SH-SY5Y (cell line): ENCODE data around the gene PSMB7.

ENCODE experiments used
- GATA2 ChIP-seq: IDR thresholded peaks from 2 replicates; pipeline ENCODE4 v1.6.1; 2011; ENCODE audit warnings: mild to moderate bottlenecking, low read depth, low read length
- GATA3 ChIP-seq: IDR thresholded peaks from 2 replicates; pipeline ENCODE4 v1.6.1; 2011; ENCODE audit warnings: low read depth, mild to moderate bottlenecking, low read length, moderate library complexity

The PSMB7 gene

DNA sequence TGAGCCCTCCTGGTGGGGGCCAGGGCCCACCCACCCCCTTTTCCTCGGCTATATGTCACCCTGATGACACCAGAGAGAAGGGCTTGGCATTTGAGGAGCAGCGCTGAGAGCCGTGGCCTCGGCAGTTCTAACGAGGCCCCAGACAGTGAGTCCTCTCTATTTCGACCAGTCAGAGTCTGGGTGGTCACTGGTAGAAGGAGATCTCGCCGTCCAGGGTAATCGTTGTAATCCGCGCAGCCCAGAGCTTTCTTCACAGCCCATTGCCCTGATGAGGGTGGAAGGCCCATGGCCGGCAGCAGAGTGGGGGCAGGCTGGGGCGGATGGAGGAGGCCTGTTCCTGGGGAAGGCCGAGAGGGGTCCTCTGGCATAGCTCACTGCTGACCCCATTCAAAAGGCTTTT lies 70.2 kb downstream of the PSMB7 start:
- no peak for TF ChIP-seq GATA2
- TF ChIP-seq GATA3 = no peak

DNA sequence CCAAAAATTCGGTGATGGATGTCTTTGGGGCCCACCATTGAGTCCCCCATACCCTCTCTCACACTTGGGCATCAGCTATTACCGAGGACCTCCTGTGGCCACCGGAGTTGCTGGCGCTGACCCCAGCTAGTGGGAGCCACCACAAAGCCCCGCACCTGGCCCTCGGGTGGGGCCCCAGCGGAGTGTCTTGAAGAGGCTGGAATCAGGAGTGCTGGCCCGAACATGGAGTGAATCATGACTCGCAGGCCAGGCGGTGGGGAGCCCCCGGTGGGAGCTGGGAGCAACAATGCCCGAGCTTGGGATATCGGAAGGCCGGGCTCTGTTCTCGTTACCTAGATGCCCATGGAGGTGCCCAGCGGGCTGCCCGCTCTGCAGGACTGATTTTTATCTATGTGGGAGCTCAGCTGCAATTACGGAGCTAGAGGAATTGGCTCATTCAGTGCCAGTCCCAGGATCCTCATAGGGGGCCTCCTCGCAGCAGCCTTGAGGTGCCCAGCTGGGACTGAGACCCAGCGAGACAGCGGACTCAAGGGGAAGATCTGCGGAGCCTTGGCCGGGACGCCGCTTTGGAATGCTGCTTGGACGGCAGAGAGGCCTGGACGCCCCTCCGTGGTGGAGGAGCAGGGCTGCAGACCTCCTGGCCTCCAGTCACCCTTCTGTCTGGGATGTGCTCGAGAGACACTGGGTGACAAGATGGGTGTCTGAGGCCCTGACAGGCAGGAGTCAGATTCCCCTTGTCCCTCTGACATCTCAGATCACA lies 70.8 kb downstream of the PSMB7 start:
- no peak for TF ChIP-seq GATA3
- no peak for TF ChIP-seq GATA2

DNA sequence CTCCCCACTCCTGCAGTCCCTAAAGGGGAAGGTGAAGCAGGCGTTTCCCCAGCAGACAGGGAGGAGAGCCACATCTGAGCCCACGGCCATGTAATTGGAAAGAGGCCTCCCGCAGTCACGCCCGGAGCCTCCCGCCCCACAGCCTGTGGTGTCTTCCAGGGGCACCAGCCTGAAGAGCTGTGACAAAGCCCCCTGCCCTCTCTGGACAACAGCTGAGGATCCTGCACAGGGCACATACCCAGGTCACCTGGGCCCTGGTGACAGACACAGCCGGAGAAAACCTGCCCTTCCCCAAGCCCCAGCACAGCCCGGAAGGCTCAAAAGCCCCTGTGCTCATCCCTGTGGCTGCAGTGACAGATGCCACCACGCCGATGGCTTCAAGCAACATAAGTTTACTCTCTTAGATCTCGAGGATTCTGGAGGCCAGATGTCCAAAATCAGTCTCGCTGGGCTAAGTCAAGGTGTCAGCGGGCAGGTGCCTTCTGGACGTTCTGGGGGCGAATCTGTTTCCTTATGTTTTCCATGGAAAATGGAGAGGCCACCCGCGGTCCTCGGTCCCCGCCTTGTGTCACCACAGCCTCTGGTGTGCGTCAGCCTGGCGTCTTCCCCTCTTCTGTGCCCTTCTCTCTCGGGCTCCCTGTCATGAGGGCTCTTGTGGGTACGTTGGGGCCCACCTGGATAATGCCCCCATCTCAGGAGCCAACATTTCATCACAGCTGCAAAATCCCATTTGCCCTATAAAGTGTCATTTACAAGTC lies 71.5 kb downstream of the PSMB7 start:
- no peak for TF ChIP-seq GATA3
- TF ChIP-seq GATA2 = no peak

DNA sequence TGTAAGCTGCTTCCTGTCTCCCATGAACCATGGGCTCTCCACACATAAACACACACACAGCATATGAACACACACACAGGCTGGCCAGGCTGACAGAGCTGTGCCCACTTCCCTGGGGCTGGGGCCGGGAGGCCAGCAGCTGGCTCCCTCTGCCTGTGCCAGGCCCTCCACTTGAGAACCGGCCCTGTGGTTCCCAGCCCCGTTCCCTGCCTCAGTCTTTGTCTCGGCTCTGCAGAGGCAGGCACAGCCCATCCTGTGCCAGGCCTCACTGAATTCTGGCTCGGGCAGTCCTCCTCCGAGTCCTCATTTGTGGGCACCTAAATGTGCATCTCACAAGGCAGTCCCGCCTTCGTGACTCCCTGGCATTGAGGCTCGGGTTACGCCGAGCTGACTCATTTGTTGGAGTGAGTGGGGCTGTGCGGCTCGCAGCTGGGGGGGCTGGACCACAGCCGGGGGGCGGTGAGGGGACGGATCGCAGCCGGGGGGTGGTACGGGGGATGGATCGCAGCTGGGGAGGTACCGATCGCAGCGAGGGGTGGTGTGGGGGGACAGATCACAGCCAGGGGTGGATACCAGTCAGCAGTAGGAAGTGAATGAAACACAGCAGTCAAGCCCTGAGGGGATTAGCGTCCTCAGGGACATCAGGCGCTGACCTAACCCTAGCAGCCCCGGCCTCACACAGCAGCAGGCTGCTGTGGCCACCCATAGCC lies 72.3 kb downstream of the PSMB7 start:
- TF ChIP-seq GATA3 = no peak
- no peak for TF ChIP-seq GATA2

DNA sequence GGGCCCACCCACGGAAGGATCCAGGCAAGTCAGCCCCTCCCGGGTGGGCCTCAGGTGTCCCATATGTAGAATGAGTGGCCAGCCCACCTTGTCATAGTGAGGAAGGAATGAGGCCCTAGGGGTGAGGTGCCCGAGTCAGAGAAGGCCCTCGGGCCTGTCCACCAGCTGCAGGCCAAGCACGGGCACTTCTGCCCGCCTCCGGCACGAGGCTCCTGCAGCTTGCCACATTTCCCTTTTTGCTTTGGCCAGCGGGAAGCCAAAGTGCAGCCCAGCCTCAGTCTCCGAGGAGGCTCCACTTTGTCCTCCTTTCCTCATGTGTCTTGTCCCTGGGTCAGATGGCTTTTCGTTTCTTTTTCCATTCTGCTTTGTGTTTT lies 72.9 kb downstream of the PSMB7 start:
- TF ChIP-seq GATA2 (no peak), GATA3 (no peak)

DNA sequence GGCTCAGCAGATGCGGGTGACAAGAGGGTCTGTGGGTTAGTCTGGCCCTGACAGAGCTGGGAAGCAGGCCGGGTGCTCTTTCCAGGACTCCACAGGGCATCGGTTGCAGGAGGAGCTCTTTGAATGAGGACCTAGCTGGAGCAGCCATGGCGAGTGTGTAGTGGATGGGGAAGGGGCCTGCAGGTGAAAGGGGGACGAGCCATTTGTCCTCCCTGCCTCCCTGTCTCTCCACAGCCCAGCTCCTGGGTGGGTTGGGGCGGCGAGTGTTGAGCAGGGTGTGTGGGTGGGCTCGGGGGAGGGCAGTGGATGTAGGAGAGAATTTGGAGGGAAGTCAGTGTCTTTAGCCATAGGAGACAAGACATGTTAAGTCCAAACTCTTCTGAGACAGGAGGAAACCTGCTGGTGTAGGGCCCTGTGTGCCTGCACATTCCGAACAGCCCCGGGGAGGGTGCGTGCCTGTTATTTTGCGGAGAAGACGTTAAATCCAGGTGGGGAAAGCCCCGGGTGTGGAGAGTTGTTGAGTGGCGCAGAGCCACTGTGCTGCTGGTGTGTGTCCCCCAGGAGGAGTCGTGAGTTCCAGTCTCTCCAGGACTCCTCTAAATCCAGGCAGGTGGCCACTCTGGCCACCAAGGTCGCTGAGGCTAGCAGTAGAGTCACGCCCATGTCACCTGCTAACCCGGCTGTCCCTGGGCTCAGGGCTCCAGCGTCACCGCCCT lies 73.6 kb downstream of the PSMB7 start:
- TF ChIP-seq GATA3 (no peak), GATA2 (no peak)

DNA sequence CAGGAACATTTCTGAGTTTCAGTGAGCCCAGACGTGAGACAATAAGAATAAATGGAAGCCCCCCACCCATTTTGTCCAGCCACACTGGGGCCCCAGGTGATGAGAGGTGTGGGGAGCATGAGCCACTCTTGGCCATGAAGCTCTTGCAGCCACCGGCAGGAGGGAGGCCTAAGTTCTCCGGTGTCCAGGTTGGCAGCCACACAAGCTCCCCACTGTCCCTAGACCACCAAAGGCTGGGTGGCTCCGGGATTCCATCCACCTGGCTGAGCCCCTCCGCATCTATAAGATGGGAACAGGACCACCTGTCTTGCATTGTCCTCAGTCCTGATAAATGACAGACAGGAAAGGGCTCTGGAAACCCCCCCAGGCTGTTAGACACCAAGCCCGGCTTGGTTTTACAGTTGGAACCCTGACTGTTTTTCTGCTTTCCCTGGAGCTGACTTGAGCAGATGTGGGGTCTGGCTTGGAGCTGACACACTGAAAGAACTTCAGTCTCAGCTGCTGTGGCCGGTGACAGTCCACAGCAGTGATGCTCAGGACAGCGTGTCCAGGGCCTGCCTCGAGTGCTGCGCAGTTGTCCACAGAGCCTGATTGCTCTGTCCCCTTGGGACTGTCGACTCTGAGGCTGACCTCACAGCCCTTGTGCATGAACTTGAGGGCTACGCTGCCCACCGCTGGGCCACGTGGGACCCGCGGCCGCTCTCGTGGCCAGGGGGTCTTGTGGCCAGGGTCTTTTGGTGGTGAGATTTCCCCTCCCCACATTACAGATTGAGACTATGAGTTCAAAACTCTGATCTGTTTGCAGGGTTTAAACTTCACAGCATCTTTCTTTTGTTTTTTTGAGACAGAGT lies 74.8 kb downstream of the PSMB7 start:
- no peak for TF ChIP-seq GATA2
- no peak for TF ChIP-seq GATA3

DNA sequence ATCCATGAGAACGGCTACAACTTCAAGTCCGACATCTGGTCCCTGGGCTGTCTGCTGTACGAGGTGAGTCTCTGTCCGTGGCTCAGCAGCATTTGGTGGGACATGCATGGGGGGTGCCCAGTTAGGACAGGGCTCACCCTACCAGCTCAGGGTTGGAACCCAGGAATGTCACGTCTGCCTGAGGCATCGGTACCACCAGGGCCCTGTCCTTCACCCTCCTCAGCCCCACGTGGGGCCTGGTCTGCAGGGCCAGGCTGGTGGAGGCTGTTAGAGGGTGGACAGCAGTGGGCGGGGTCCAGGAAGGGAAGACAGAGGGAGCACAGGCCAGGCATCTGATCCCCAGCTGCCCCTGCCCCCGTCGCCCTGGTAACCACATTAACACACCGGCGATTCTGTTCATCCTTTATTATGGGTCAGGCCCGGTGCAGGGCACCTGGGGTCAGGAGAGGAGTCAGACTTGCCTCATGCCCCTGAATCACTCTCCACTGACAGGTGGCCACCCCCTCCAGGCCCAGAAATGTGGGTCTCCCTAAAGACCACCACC lies 75.6 kb downstream of the PSMB7 start:
- TF ChIP-seq GATA2 (no peak), GATA3 (no peak)

DNA sequence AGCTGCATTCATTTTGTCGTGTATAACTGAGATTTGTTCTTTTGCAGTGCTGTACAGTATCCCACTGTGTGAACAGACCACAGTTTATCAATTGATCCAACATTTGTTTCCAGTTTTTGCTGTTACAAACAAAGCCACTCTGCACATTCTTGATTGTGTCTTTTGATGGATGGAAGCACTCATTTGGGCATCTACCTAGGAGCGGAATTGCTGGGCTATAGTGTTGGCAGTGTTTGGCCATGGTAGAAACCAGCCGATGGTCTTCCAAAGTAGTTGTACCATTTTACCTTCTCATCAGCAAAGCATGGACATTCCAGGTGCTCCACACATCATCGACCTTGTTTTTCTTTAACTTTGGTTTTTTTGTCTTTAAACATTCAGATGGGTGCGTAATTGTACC lies 77.7 kb downstream of the PSMB7 start:
- no peak for TF ChIP-seq GATA3
- TF ChIP-seq GATA2 = no peak

DNA sequence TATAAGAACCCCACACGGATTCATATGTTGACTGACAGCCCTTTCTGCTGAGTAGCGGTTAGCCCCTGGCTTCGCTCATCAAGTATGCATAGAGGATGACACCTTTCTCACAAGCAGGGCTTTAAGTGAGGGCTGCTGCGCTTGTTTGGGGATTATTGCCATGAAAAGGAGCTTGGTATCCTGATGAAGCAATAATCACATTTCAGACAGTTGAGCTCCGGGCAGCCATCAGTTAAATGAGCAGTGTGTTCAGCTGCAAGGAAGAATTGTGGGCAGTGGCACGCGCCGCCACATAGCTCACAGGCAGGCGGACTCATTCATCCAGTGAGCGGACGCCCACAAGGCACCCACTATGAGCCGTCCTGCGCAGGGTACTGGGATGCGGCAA lies 79.9 kb downstream of the PSMB7 start:
- TF ChIP-seq GATA2 (no peak), GATA3 (no peak)

DNA sequence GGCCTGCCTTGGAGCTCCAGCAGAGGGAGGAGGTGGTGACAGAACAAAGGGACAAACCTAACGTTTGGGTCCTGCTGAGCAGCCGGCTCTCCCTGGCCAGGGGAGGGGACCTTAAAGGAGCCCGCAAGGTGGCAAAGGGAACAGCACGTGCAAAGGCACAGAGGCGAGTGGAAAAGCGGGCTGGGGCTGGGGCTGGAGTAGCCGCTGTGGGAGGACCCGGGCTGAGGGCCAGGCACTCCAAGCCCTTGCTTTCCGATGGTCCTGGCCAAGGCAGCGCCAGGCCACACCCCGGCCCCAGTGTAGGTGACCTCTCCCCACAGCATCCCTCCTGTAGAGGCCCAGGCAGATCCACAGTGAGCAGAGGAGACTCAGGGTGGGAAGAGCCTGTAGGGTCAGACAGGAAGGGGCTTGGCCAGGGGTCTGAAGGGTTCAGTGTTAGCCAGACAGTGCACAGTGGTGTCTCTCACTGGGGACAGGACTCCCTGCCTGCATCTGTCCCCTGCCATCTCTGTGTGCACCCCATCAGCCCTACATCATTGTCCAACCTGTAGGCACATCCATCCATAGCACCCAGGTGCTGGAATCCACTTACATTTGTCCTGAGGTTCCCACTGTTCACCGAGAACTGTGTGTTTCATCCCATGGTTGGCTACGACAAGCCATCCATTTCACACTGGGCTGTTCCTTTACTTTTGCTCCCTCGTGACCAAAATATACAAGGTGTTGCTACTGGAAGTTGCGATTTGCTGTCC lies 80.5 kb downstream of the PSMB7 start:
- no peak for TF ChIP-seq GATA3
- TF ChIP-seq GATA2 = no peak

DNA sequence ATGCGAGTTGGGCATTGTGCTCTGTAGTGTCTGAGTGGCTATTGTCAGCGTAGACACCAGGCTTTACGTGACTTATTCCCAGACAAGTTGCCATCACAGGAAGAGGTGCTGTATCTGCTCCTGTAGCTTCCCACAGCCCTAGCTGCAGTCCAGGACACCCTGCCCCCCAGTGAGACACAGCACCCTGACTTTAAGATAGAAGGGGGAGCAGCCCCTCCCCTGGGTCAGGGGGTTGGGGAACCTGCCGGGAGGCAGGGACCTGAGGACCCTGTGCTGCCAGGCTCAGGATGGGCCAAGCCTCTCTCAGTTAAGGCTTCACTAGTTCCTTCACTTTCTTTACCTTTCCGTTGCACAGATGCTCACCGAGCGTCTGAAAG lies 82.1 kb downstream of the PSMB7 start:
- TF ChIP-seq GATA2 = no peak
- no peak for TF ChIP-seq GATA3
